ENCODE results near the gene TSEN2. TPM values are rescaled to one million over a fixed set of nuclear protein-coding genes. Genes with fewer than 3 reads are reported as not detected.

TSEN2 gene
- total and polyA plus RNA-seq, 2 of the 13 experiments (the other 11 are each of a cell fraction or from before 2014, with no cell fraction given): 11.0 to 17.3 TPM

DNA sequence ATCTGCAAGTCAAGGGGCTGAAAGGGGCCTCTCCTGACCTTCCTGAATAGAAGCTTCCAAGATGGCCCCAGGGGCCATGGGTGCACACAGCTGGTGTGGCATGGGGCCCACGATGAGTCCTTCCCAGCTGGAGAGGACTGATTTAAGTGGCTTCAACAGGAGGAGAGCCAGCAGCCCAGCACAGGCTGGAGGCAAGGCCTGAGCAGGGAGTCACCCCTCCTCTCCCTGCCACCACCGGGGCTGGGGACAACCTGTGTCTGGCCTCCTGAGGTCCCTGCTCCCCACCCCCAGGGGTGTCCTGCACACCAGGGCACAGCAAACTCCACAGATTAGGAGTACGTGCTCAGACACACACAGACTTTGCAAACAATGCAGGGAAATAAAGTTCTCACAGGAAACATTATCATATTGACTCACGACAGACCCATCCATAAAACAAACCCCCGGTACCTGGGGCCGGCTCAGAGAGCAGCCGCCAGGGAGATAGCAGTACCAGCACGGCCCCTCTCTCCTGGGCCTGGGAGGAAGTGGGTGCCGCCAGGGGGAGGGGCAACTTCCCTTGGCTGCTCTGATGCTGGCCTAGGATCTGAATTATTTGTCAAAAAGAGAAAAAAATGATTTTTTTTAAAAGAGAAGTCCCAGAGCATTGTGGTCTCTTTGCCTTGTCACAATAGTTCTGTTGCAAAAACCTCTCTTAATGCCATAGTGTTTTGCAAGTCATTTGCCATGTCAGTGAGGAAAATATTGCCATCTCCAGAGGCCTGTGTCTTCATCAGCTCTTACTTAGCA is 21.9 kb upstream of the TSEN2 start (continued):
- TF ChIP-seq, protein P1, sequence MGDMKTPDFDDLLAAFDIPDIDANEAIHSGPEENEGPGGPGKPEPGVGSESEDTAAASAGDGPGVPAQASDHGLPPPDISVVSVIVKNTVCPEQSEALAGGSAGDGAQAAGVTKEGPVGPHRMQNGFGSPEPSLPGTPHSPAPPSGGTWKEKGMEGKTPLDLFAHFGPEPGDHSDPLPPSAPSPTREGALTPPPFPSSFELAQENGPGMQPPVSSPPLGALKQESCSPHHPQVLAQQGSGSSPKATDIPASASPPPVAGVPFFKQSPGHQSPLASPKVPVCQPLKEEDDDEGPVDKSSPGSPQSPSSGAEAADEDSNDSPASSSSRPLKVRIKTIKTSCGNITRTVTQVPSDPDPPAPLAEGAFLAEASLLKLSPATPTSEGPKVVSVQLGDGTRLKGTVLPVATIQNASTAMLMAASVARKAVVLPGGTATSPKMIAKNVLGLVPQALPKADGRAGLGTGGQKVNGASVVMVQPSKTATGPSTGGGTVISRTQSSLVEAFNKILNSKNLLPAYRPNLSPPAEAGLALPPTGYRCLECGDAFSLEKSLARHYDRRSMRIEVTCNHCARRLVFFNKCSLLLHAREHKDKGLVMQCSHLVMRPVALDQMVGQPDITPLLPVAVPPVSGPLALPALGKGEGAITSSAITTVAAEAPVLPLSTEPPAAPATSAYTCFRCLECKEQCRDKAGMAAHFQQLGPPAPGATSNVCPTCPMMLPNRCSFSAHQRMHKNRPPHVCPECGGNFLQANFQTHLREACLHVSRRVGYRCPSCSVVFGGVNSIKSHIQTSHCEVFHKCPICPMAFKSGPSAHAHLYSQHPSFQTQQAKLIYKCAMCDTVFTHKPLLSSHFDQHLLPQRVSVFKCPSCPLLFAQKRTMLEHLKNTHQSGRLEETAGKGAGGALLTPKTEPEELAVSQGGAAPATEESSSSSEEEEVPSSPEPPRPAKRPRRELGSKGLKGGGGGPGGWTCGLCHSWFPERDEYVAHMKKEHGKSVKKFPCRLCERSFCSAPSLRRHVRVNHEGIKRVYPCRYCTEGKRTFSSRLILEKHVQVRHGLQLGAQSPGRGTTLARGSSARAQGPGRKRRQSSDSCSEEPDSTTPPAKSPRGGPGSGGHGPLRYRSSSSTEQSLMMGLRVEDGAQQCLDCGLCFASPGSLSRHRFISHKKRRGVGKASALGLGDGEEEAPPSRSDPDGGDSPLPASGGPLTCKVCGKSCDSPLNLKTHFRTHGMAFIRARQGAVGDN (CRISPR knock-in tag; IDR thresholded peaks at IDR 0.05): peak; percentile 100
- TF ChIP-seq FOXK2 (IDR thresholded peaks at IDR 0.05) (no peak), RXRA (CRISPR knock-in tag; IDR thresholded peaks at IDR 0.05) (peak; percentile 57; the same call in 1 of the 2 replicates), ZNF572 (CRISPR knock-in tag; IDR thresholded peaks at IDR 0.05) (peak; percentile 1; the same call in 1 of the 2 replicates), ZNF777 (CRISPR knock-in tag; IDR thresholded peaks at IDR 0.05) (no peak), RBFOX2 (IDR thresholded peaks at IDR 0.05; ENCODE audit: low read depth, low read length) (no peak), LCORL (IDR thresholded peaks at IDR 0.05) (no peak), LCORL (CRISPR knock-in tag; IDR thresholded peaks at IDR 0.05) (peak; percentile 84), ZNF780A (CRISPR knock-in tag; IDR thresholded peaks at IDR 0.05) (no peak), ZNF33B (CRISPR knock-in tag; IDR thresholded peaks at IDR 0.05) (no peak), DMAP1 (CRISPR knock-in tag; IDR thresholded peaks at IDR 0.05) (0 out of 2 replicates have a peak, but pooled peaks have one; percentile 16), TEAD3 (CRISPR knock-in tag; optimal IDR thresholded peaks at IDR 0.05; ENCODE audit: borderline replicate concordance) (peak; percentile 10)
- TF ChIP-seq, protein P2, sequence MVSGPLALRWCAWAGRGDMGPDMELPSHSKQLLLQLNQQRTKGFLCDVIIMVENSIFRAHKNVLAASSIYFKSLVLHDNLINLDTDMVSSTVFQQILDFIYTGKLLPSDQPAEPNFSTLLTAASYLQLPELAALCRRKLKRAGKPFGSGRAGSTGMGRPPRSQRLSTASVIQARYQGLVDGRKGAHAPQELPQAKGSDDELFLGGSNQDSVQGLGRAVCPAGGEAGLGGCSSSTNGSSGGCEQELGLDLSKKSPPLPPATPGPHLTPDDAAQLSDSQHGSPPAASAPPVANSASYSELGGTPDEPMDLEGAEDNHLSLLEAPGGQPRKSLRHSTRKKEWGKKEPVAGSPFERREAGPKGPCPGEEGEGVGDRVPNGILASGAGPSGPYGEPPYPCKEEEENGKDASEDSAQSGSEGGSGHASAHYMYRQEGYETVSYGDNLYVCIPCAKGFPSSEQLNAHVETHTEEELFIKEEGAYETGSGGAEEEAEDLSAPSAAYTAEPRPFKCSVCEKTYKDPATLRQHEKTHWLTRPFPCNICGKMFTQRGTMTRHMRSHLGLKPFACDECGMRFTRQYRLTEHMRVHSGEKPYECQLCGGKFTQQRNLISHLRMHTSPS (CRISPR knock-in tag; IDR thresholded peaks at IDR 0.05; ENCODE audit: low read depth): no peak
- TF ChIP-seq, protein P3, sequence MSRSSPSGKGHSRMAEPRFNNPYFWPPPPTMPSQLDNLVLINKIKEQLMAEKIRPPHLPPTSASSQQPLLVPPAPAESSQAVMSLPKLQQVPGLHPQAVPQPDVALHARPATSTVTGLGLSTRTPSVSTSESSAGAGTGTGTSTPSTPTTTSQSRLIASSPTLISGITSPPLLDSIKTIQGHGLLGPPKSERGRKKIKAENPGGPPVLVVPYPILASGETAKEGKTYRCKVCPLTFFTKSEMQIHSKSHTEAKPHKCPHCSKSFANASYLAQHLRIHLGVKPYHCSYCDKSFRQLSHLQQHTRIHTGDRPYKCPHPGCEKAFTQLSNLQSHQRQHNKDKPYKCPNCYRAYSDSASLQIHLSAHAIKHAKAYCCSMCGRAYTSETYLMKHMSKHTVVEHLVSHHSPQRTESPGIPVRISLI (CRISPR knock-in tag; IDR thresholded peaks at IDR 0.05; ENCODE audit: borderline replicate concordance): no peak
- TF ChIP-seq, protein P4, sequence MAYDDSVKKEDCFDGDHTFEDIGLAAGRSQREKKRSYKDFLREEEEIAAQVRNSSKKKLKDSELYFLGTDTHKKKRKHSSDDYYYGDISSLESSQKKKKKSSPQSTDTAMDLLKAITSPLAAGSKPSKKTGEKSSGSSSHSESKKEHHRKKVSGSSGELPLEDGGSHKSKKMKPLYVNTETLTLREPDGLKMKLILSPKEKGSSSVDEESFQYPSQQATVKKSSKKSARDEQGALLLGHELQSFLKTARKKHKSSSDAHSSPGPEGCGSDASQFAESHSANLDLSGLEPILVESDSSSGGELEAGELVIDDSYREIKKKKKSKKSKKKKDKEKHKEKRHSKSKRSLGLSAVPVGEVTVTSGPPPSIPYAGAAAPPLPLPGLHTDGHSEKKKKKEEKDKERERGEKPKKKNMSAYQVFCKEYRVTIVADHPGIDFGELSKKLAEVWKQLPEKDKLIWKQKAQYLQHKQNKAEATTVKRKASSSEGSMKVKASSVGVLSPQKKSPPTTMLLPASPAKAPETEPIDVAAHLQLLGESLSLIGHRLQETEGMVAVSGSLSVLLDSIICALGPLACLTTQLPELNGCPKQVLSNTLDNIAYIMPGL (CRISPR knock-in tag; IDR thresholded peaks at IDR 0.05; ENCODE audit: borderline replicate concordance in 1 of 2, low read depth in 1 of 2): 0 out of 4 replicates have a peak, but pooled peaks of 1 of the 2 experiments have one; percentile 7
- TF ChIP-seq, protein P5, sequence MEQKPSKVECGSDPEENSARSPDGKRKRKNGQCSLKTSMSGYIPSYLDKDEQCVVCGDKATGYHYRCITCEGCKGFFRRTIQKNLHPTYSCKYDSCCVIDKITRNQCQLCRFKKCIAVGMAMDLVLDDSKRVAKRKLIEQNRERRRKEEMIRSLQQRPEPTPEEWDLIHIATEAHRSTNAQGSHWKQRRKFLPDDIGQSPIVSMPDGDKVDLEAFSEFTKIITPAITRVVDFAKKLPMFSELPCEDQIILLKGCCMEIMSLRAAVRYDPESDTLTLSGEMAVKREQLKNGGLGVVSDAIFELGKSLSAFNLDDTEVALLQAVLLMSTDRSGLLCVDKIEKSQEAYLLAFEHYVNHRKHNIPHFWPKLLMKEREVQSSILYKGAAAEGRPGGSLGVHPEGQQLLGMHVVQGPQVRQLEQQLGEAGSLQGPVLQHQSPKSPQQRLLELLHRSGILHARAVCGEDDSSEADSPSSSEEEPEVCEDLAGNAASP (CRISPR knock-in tag; IDR thresholded peaks at IDR 0.05; ENCODE audit: borderline replicate concordance): peak; percentile 19; the same call in 1 of the 2 replicates
